ENCODE data around the gene TBC1D2.

TBC1D2 gene

DNA sequence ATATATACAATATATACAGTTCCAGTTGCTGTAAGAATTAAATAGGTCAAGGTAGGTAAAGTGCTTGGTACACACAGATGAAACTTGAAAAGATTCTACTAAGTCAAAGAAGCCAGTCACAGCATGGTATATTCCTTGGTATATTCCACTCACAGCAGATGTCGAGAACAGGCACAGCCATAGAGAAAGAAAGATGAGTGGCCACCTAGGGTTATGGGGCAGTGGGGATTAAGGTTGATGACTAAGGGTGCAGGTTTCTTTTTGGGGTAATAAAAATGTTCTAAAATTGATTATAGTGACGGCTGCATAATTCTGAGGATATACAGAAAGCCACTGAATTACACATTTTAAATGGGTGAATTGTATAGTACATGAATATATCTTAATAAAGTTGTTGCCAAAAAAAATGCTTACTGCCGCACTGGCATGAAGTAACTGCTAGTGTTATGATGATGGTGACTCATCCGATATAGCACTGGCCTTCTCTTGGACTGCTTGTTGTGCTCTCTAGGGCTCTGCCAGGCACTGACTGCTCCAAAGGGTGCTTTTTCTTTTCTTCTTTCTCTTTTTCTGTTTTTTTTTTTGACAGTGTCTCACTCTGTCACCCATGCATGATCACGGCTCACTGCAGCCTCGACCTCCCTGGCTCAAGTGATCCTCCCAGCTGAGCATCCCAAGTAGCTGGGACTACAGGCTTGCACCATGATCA, 23.5 kb downstream of the TBC1D2 start:
- no peaks in the 10 kb centered on the region for H3K27me3 ChIP-seq (ENCODE audit: low read length)
- H3K4me3 ChIP-seq (ENCODE audit: insufficient read depth, low read length, poor library complexity, severe bottlenecking) = no peak overlapping the region
- no peaks in the 10 kb centered on the region for H3K36me3 ChIP-seq (ENCODE audit: low read length)
- no peaks in the 10 kb centered on the region for H3K9me3 ChIP-seq (ENCODE audit: insufficient read depth, low read length)
- no peak overlapping the region for H2AFZ ChIP-seq (ENCODE audit: low read depth, low read length, severe bottlenecking)
- TF ChIP-seq, protein P1, sequence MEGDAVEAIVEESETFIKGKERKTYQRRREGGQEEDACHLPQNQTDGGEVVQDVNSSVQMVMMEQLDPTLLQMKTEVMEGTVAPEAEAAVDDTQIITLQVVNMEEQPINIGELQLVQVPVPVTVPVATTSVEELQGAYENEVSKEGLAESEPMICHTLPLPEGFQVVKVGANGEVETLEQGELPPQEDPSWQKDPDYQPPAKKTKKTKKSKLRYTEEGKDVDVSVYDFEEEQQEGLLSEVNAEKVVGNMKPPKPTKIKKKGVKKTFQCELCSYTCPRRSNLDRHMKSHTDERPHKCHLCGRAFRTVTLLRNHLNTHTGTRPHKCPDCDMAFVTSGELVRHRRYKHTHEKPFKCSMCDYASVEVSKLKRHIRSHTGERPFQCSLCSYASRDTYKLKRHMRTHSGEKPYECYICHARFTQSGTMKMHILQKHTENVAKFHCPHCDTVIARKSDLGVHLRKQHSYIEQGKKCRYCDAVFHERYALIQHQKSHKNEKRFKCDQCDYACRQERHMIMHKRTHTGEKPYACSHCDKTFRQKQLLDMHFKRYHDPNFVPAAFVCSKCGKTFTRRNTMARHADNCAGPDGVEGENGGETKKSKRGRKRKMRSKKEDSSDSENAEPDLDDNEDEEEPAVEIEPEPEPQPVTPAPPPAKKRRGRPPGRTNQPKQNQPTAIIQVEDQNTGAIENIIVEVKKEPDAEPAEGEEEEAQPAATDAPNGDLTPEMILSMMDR (IDR thresholded peaks at IDR 0.05; ENCODE audit: insufficient read depth, low read length, poor library complexity, severe bottlenecking) = no peak
- TF ChIP-seq EZH2phosphoT487 (conservative IDR thresholded peaks at IDR 0.05; ENCODE audit: low read length) = no peak
- no peaks in the 10 kb centered on the region for H3K9me2 ChIP-seq (replicated peaks; ENCODE audit: insufficient read depth, low read length)
- H3K79me2 ChIP-seq (ENCODE audit: insufficient read depth, low read length) = no peaks in the 10 kb centered on the region
- no peaks in the 10 kb centered on the region for H3F3A ChIP-seq (ENCODE audit: insufficient read depth)
- H4K20me1 ChIP-seq (ENCODE audit: low read depth, low read length) = no peaks in the 10 kb centered on the region
- no peak overlapping the region for H3K27ac ChIP-seq (ENCODE audit: low read depth, low read length)
- H3K4me2 ChIP-seq (ENCODE audit: low read depth, low read length, poor library complexity, severe bottlenecking) = no peak overlapping the region
- H3K9ac ChIP-seq (ENCODE audit: low read length) = no peak overlapping the region

DNA sequence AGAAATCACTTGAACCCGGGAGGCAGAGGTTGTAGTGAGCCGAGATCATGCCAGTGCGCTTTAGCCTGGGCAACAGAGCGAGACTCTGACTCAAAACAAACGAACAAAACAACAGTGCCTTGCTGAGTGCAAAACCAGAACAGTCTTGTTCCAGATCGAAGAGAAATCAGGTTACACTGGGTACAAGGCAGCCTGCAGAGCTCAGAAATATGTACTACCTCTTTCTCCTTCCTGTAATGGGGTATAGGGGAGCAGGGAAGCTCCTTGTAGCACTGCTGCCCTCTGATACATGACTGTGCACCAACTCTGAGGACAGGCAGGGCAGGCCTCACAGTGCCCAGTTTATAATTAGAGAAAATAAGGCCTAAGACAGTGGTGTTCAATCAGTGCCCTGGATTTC, 24.7 kb downstream of the TBC1D2 start:
- no peak overlapping the region for H3K4me2 ChIP-seq (ENCODE audit: low read depth, low read length, poor library complexity, severe bottlenecking)

DNA sequence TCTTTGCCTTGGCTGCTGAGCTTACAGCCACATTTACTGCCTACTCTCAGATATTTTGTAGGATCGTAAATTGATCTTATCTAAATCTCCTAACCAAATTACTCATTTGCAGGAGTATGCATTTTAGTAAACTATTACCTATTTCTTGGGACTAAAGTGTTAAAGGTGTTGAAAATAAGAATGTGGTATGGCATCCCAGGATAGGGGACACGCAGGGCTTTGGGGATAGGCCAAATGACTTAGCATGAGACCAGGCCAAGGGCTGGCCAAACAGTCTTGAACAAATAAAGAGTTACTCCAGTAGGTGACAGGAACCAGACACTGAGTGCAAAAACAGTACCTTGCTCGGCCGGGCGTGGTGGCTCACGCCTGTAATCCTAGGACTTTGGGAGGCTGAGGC, 25.1 kb downstream of the TBC1D2 start:
- no peaks in the 10 kb centered on the region for H3K79me2 ChIP-seq (ENCODE audit: insufficient read depth, low read length)
- no peaks in the 10 kb centered on the region for H3K27me3 ChIP-seq (ENCODE audit: low read length)
- no peaks in the 10 kb centered on the region for H3F3A ChIP-seq (ENCODE audit: insufficient read depth)
- H3K27ac ChIP-seq (ENCODE audit: low read depth, low read length) = no peak overlapping the region
- no peak overlapping the region for H3K4me2 ChIP-seq (ENCODE audit: low read depth, low read length, poor library complexity, severe bottlenecking)
- TF ChIP-seq EZH2phosphoT487 (conservative IDR thresholded peaks at IDR 0.05; ENCODE audit: low read length) = no peak
- TF ChIP-seq, protein P1 (IDR thresholded peaks at IDR 0.05; ENCODE audit: insufficient read depth, low read length, poor library complexity, severe bottlenecking) = no peak
- no peaks in the 10 kb centered on the region for H3K36me3 ChIP-seq (ENCODE audit: low read length)
- H4K20me1 ChIP-seq (ENCODE audit: low read depth, low read length) = no peaks in the 10 kb centered on the region
- no peak overlapping the region for H2AFZ ChIP-seq (ENCODE audit: low read depth, low read length, severe bottlenecking)
- no peaks in the 10 kb centered on the region for H3K9me3 ChIP-seq (ENCODE audit: insufficient read depth, low read length)
- H3K4me3 ChIP-seq (ENCODE audit: insufficient read depth, low read length, poor library complexity, severe bottlenecking) = no peak overlapping the region
- H3K9ac ChIP-seq (ENCODE audit: low read length) = no peak overlapping the region
- H3K9me2 ChIP-seq (replicated peaks; ENCODE audit: insufficient read depth, low read length) = no peaks in the 10 kb centered on the region

More for the DNA sequence above, 24.7 kb downstream of the TBC1D2 start:
- Histone ChIP-seq H2AFZ (ENCODE audit: low read depth, low read length, severe bottlenecking) (no peak overlapping the region), H3F3A (ENCODE audit: insufficient read depth) (no peaks in the 10 kb centered on the region), H3K36me3 (ENCODE audit: low read length) (no peaks in the 10 kb centered on the region), H3K4me3 (ENCODE audit: insufficient read depth, low read length, poor library complexity, severe bottlenecking) (no peak overlapping the region), H3K9me3 (ENCODE audit: insufficient read depth, low read length) (no peaks in the 10 kb centered on the region), H3K9ac (ENCODE audit: low read length) (no peak overlapping the region), H3K27me3 (ENCODE audit: low read length) (no peaks in the 10 kb centered on the region), H3K79me2 (ENCODE audit: insufficient read depth, low read length) (no peaks in the 10 kb centered on the region), H3K27ac (ENCODE audit: low read depth, low read length) (no peak overlapping the region), H3K9me2 (replicated peaks; ENCODE audit: insufficient read depth, low read length) (no peaks in the 10 kb centered on the region), H4K20me1 (ENCODE audit: low read depth, low read length) (no peaks in the 10 kb centered on the region)
- no peak for TF ChIP-seq EZH2phosphoT487 (conservative IDR thresholded peaks at IDR 0.05; ENCODE audit: low read length)
- TF ChIP-seq, protein P1 (IDR thresholded peaks at IDR 0.05; ENCODE audit: insufficient read depth, low read length, poor library complexity, severe bottlenecking) = no peak

Measured in SU-DHL-6 (cell line).